GM12875 (cell line): ENCODE data around the gene RPL9.
"Not testable (repeated sequence)": the region's sequence is repeated elsewhere in the genome, so short reads cannot be mapped to it uniquely, and the experiment has no call there.

Source experiments
- H3K4me3 ChIP-seq: one replicate; pipeline ENCODE4 v1.5.1; 2011; ENCODE audit warnings: low read depth, low read length, control low read depth
- CTCF ChIP-seq: IDR thresholded peaks from 2 replicates; pipeline ENCODE4 v1.5.1; 2011; ENCODE audit warnings: low read depth, mild to moderate bottlenecking, control low read depth, inconsistent platforms, low read length, moderate library complexity, borderline replicate concordance; ENCODE audit not compliant: insufficient read depth

Gene RPL9

DNA sequence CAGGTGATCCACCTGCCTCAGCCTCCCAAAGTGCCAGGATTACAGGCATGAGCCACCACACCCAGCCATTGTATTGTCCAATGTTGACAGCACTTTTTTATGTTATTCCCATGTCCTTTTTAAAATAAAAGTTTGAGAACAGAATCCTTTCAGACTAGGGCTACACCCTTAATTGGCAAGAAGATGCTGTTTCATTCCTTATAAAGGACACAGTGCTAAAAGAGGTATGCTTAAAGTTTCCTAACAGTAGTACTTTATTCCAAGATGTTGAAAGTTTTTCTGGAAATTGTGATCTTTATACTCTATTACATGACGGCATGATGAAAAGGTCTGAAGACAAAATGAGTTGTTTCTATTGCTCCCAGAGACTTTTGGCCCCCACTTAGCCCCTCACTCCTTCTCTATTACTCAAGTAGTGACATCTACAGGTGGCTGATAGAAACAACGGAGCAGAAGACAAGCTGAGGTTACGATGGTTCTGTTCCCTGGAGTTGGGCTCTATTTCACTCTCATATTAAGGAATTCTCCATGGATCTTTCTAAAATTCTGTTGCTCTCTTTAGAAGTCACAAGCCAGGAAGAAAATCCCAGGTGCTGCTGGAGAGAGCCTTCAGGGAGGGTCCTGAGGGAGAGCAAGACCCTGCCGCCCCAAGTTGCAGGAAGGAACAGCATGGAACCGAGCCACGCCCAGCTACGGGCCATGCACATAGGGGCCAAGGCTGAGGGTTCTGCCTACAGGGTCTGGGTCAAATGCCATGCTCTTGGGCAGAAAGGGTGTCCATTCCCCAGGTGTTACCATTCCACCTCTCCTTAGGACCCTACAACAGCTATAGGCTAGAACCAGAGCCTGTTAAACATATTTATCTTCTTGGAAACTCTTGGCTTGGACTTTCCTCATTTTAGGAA is 22.8 kb downstream of the RPL9 start:
- TF ChIP-seq CTCF, result no peak
- H3K4me3 ChIP-seq, result no peak overlapping the region

GRCh38 chr4:39433878-39434492 is 24.7 kb downstream of the RPL9 start:
- H3K4me3 ChIP-seq, result no peak overlapping the region
- no peak for TF ChIP-seq CTCF

DNA sequence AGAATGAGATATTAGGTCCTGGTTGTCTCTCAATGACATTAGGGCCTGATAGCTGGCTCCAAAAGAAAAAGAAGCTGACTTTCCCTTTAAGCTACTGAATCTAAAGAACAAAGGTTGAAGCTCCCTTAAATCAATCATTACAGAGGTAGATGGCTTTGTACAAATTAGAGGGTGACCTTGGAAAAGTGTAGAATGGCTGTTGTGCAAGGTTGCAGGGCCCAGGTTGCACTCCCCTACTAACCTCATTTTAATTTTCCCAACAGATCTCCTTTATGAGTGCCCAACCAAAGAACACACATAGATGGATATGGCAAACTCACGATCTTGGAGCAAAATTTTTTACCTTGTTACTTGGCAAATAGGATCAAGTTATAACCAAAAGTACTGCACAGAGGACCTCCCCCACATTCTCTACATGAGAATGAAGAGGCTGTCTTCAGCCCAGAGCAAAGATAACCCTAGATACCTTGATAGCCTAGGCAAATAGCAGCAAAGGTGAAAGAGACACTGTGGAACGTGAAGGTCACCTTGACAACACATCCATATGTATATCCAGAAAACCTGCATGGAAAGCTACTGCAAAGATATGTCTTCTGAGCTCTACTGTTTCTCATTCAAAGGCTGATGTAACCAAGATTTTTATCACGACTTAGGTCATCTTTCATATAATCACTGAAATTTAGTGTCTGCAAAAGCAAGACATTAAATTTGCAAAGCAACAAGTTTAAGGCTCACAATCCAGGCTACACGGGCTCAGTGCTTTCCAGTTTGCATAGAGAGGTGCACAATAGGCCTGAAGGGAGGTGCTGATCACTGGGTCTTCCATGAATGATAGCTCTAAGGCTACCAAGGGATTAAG is 29.0 kb downstream of the RPL9 start:
- no peak for TF ChIP-seq CTCF

GRCh38 chr4:39427520-39428114 is 31.1 kb downstream of the RPL9 start:
- TF ChIP-seq CTCF, result no peak
- H3K4me3 ChIP-seq, result no peak overlapping the region

More for the DNA sequence above, 29.0 kb downstream of the RPL9 start:
- no peak overlapping the region for H3K4me3 ChIP-seq

DNA sequence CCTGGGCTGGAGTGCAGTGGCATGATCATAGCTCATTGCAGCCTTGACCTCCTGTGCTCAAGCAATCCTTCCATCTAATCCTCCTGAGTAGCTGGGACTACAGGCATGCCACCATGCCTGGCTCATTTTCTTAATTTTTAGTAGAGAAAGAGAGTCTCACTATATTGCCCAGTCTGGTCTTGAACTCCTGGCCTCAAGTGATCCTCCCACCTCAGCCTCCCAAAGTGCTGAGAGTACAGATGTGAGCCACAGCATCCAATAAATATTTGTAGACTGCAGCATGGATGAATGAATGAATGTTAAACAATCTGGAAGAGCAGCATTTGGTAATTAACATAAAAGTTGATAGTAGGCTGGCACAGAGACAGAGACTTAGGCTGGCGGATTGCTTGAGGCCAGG is 32.0 kb downstream of the RPL9 start:
- H3K4me3 ChIP-seq, result no peak overlapping the region
- TF ChIP-seq CTCF, result no peak

GRCh38 chr4:39425297-39425696 is 33.4 kb downstream of the RPL9 start:
- H3K4me3 ChIP-seq, result not testable (repeated sequence)

GRCh38 chr4:39422247-39422646 is 36.5 kb downstream of the RPL9 start:
- TF ChIP-seq CTCF, result no peak
- no peak overlapping the region for H3K4me3 ChIP-seq
